Measurements from ENCODE around the gene ASTL. TPM values are rescaled to one million over a fixed set of nuclear protein-coding genes. Genes with fewer than 3 reads are reported as not detected.
"Not testable (repeated sequence)": the region's sequence is repeated elsewhere in the genome, so short reads cannot be mapped to it uniquely, and the experiment has no call there.

ASTL gene
- total RNA-seq, 1 donor from 2014 or later: not detected

- intact Hi-C loops (cut with micrococcal nuclease): no loop called here
Observed at GRCh38 chr2:96088340-96089335, 49.7 kb downstream of the ASTL start.

GRCh38 chr2:96087130-96087529 lies 51.2 kb downstream of the ASTL start:
- intact Hi-C loops (cut with micrococcal nuclease): no loop called here

GRCh38 chr2:96085541-96086355 lies 52.6 kb downstream of the ASTL start:
- intact Hi-C loops (cut with micrococcal nuclease): no loop called here

- intact Hi-C loops (cut with micrococcal nuclease): not testable (repeated sequence)
Observed at GRCh38 chr2:96084858-96085518, 53.3 kb downstream of the ASTL start.

GRCh38 chr2:96083989-96084857 lies 54.1 kb downstream of the ASTL start:
- intact Hi-C loops (cut with micrococcal nuclease): no loop called here

GRCh38 chr2:96083064-96083939 lies 55.0 kb downstream of the ASTL start:
- intact Hi-C loops (cut with micrococcal nuclease): no loop called here

GRCh38 chr2:96082211-96083063 lies 55.9 kb downstream of the ASTL start:
- intact Hi-C loops (cut with micrococcal nuclease): no loop called here

GRCh38 chr2:96081042-96081441 lies 57.3 kb downstream of the ASTL start:
- intact Hi-C loops (cut with micrococcal nuclease): no loop called here

- intact Hi-C loops (cut with micrococcal nuclease): no loop called here
Observed at GRCh38 chr2:96075199-96075771, 63.0 kb downstream of the ASTL start.

- intact Hi-C loops (cut with micrococcal nuclease): no loop called here
Observed at GRCh38 chr2:96074156-96074555, 64.1 kb downstream of the ASTL start.

GRCh38 chr2:96073170-96073775 lies 65.0 kb downstream of the ASTL start:
- intact Hi-C loops (cut with micrococcal nuclease): no loop called here

Other genes starting within 250 kb of the ASTL start
- 76.2 and 83.0 TPM in 2 replicates for gene ANKRD36C, start 146.7 kb downstream of the ASTL start, total RNA-seq
- gene GPAT2, start 103.6 kb downstream of the ASTL start, total RNA-seq: 12.9 and 13.0 TPM in 2 replicates
- 0.07 and 0.09 TPM in 2 replicates for gene ADRA2B, start 21.9 kb downstream of the ASTL start, total RNA-seq
- gene DUSP2, start 6.9 kb upstream of the ASTL start, total RNA-seq: 24.9 and 25.7 TPM in 2 replicates
- 148 and 150 TPM in 2 replicates for gene STARD7, start 70.3 kb upstream of the ASTL start, total RNA-seq
- 37.8 and 41.1 TPM in 2 replicates for gene TMEM127, start 127.5 kb upstream of the ASTL start, total RNA-seq
- 67.7 and 71.4 TPM in 2 replicates for gene CIAO1, start 127.7 kb upstream of the ASTL start, total RNA-seq
- gene SNRNP200, start 167.0 kb upstream of the ASTL start, total RNA-seq: 170 and 176 TPM in 2 replicates
- 34.2 and 35.8 TPM in 2 replicates for gene ITPRIPL1, start 186.8 kb upstream of the ASTL start, total RNA-seq
- 69.4 and 72.0 TPM in 2 replicates for gene NCAPH, start 197.3 kb upstream of the ASTL start, total RNA-seq

All from T-helper 2 cell treated with Interferon-gamma antibody and Interleukin-4, amounts not matched to agents 100 ng/mL and 5 ng/mL, for 36 hours (primary cell).